ENCODE measurements around the gene LRMDA.
A peak's percentile ranks its signal among the peaks of the same experiment; 100 is the strongest.

Gene LRMDA

DNA sequence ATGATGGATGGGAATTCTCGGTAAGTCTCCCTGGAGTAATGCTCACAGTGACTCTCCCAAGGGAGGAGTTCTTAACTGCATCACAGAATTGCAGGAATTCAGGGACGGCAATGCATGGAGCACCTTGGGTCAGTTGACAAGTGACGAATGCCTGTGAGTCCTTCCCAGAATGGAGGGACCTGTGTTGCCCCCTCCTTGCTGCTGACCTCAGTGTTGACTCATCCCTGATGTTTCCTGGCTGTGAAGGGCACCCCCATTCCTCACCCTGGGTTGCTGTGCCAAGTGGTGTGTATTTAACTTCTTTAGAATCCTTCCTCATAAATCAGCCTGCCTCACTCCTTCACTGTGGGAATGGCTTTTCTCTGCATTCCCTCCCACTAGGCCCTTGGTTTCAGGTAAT lies 98.9 kb downstream of the LRMDA start (continued):
- TF ChIP-seq, protein P1, sequence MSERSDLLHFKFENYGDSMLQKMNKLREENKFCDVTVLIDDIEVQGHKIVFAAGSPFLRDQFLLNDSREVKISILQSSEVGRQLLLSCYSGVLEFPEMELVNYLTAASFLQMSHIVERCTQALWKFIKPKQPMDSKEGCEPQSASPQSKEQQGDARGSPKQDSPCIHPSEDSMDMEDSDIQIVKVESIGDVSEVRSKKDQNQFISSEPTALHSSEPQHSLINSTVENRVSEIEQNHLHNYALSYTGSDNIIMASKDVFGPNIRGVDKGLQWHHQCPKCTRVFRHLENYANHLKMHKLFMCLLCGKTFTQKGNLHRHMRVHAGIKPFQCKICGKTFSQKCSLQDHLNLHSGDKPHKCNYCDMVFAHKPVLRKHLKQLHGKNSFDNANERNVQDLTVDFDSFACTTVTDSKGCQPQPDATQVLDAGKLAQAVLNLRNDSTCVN (tag by site-specific recombination; optimal IDR thresholded peaks at IDR 0.05) = no peak
- TF ChIP-seq ZNF530 (tag by site-specific recombination; IDR thresholded peaks at IDR 0.05; ENCODE audit: low read depth) = no peak
- TF ChIP-seq ZNF433 (tag by site-specific recombination; IDR thresholded peaks at IDR 0.05; ENCODE audit: low read depth) = no peak
- TF ChIP-seq ZBTB20 (tag by site-specific recombination; IDR thresholded peaks at IDR 0.05) = peak; percentile 81
- 0 out of 2 replicates have a peak, but pooled peaks have one; percentile 50 for TF ChIP-seq ZNF366 (tag by site-specific recombination; conservative IDR thresholded peaks at IDR 0.05)
- no peak for TF ChIP-seq ZNF658 (tag by site-specific recombination; IDR thresholded peaks at IDR 0.05)
- TF ChIP-seq, protein P2, sequence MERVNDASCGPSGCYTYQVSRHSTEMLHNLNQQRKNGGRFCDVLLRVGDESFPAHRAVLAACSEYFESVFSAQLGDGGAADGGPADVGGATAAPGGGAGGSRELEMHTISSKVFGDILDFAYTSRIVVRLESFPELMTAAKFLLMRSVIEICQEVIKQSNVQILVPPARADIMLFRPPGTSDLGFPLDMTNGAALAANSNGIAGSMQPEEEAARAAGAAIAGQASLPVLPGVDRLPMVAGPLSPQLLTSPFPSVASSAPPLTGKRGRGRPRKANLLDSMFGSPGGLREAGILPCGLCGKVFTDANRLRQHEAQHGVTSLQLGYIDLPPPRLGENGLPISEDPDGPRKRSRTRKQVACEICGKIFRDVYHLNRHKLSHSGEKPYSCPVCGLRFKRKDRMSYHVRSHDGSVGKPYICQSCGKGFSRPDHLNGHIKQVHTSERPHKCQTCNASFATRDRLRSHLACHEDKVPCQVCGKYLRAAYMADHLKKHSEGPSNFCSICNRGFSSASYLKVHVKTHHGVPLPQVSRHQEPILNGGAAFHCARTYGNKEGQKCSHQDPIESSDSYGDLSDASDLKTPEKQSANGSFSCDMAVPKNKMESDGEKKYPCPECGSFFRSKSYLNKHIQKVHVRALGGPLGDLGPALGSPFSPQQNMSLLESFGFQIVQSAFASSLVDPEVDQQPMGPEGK (tag by site-specific recombination; IDR thresholded peaks at IDR 0.05) = peak; percentile 80
- peak; percentile 82; the same call in 1 of the 2 replicates for TF ChIP-seq ZNF660 (tag by site-specific recombination; IDR thresholded peaks at IDR 0.05)
- TF ChIP-seq WT1 (tag by site-specific recombination; IDR thresholded peaks at IDR 0.05) = 0 out of 2 replicates have a peak, but pooled peaks have one; percentile 49
- TF ChIP-seq ZNF132 (tag by site-specific recombination; IDR thresholded peaks at IDR 0.05; ENCODE audit: borderline replicate concordance) = no peak
- no peak for TF ChIP-seq ZFP41 (tag by site-specific recombination; IDR thresholded peaks at IDR 0.05; ENCODE audit: borderline replicate concordance)
- TF ChIP-seq ZNF37A (tag by site-specific recombination; IDR thresholded peaks at IDR 0.05) = no peak
- 0 out of 2 replicates have a peak, but pooled peaks have one; percentile 60 for TF ChIP-seq ZNF24 (tag by site-specific recombination; IDR thresholded peaks at IDR 0.05)
- peak; percentile 67 for TF ChIP-seq ZBTB21 (tag by site-specific recombination; IDR thresholded peaks at IDR 0.05)
- TF ChIP-seq, protein P3, sequence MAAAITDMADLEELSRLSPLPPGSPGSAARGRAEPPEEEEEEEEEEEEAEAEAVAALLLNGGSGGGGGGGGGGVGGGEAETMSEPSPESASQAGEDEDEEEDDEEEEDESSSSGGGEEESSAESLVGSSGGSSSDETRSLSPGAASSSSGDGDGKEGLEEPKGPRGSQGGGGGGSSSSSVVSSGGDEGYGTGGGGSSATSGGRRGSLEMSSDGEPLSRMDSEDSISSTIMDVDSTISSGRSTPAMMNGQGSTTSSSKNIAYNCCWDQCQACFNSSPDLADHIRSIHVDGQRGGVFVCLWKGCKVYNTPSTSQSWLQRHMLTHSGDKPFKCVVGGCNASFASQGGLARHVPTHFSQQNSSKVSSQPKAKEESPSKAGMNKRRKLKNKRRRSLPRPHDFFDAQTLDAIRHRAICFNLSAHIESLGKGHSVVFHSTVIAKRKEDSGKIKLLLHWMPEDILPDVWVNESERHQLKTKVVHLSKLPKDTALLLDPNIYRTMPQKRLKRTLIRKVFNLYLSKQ (tag by site-specific recombination; IDR thresholded peaks at IDR 0.05; ENCODE audit: borderline replicate concordance) = no peak
- TF ChIP-seq ZNF404 (tag by site-specific recombination; IDR thresholded peaks at IDR 0.05) = no peak
- peak; percentile 81 for TF ChIP-seq ZNF629 (tag by site-specific recombination; IDR thresholded peaks at IDR 0.05)
- peak; percentile 93 for TF ChIP-seq SP7 (tag by site-specific recombination; IDR thresholded peaks at IDR 0.05)

GRCh38 chr10:75531571-75532031 lies 100.2 kb downstream of the LRMDA start:
- POLR2A ChIA-PET = interaction anchor here (0.7 kb wide), 1 partner anchor 327 kb away, joined by 5 read pairs; no protein-coding TSS in a partner anchor
- Histone ChIP-seq H3K4me1 (ENCODE audit: control insufficient read depth, insufficient read depth, low read length) (no peaks in the 10 kb centered on the region), H3K4me3 (ENCODE audit: low read depth, low read length) (no peak overlapping the region), H3K27ac (ENCODE audit: extremely low read depth, low read depth, low read length) (no peak overlapping the region), H3K36me3 (ENCODE audit: control insufficient read depth in 2 of 2, insufficient read depth in 1 of 2, low read length in 2 of 2) (no peaks in the 10 kb centered on the region; a peak in 1 of 3 replicates), H3K9me3 (ENCODE audit: control insufficient read depth, insufficient read depth, low read depth, low read length) (no peaks in the 10 kb centered on the region)
- CTCF ChIA-PET = no interaction called here
- TF ChIP-seq ZBTB17 (tag by site-specific recombination; IDR thresholded peaks at IDR 0.05) (peak; percentile 77), ZNF830 (tag by site-specific recombination; IDR thresholded peaks at IDR 0.05; ENCODE audit: low read depth) (no peak)
